ENCODE measurements around the gene SLC35F3.

The SLC35F3 gene

DNA sequence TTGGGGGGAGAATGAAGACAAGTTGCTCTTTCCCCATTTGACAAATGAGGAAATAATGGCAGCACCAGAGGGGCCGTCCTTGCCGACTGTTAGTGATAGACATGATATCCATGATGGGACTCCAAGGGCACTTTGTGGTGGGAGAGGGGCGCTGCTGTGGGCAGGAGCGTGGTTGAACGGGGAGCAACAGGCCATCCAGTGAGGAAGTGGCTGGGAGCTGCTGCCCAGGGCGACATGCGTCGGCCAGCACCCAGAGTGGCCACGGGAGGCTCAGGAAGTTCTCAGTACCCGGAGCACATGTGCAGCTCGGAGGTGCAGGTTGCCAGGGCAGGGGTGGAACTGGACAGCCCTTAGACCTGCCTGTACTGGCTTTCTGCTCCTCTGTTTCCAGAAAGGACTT lies 71.0 kb downstream of the SLC35F3 start:
- DNase-seq: no peak

DNA sequence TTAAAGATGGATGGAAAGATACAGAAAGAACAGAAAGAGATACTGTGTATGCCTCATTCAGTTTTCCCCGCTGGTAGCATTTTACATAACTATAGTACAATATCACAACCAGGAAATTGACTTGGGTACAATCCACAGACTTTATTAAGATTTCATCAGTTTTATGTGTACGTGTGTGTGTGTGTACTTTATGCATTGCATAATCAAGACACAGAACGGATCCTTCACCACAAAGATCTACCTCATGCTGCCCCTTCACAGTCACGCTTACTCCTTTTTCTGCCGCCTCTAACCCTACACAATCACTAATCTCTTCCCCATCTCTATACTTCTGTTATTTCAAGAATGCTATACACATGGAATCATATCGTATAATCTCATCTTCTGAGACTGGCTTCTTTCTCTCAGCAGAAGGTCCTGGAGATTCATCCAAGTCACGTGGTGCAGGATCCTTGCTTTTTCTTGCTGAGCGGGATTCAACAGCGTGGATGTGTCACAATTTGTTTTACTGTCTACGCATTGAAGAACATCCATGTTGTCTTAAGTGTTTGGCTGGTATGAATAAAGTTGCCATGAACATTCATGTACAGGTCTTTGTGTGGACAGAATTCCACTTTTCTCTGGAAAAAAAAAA lies 76.7 kb downstream of the SLC35F3 start:
- DNase-seq: no peak

GRCh38 chr1:233982827-233983518 lies 78.5 kb downstream of the SLC35F3 start:
- DNase-seq: no peak

DNA sequence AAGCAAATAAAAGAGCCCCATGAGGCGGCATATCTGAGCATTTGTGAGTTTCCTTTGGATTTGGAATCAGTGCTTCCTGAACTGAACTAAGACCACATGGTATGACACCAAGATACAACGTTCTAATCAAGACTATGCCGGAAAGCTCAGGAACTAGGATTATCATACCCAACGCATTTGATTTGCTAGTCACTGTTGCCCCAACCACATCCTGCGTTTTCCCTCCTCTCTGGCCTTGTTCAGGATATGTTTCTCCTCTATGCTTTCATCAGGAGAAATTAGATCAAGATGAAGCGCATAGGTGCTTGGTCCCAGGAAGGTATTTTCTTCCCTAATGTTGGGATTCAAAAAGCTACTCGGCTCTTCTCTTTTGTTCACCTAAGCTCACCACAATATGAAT lies 79.3 kb downstream of the SLC35F3 start:
- DNase-seq: no peak

DNA sequence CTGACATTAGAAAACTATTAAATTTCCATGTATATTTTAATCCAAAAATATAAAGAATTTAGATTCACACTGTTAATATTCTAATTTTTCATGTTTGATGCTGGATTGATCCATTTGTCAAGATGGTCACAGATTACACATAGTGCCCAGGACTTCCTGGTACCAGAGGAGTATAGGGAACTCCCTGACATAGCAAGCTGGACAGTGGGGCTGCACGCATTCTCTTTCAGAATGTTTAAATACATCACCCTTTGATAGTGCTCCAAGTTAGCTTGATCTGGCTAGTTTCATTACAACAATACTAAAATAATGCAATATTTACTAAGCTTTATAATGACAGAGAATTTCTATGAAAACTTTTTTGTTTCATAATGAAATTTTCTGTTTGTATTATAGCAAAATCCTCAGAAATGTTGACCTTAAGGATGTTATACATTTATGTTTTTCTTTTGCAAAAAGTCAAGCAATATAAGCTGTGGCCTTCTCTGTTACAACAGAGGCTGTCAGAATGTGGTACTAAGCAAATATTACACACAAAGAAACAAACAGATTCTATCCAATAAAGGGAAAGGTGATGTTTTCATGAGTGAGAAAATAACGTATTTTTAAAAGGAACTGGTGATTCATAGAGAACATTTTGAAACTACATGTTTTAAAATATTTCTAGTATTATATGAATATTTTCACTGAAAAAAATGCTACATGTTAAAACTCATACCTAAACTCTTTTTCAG lies 84.7 kb downstream of the SLC35F3 start:
- no peak for DNase-seq

GRCh38 chr1:233990486-233990885 lies 86.0 kb downstream of the SLC35F3 start:
- no peak for DNase-seq

DNA sequence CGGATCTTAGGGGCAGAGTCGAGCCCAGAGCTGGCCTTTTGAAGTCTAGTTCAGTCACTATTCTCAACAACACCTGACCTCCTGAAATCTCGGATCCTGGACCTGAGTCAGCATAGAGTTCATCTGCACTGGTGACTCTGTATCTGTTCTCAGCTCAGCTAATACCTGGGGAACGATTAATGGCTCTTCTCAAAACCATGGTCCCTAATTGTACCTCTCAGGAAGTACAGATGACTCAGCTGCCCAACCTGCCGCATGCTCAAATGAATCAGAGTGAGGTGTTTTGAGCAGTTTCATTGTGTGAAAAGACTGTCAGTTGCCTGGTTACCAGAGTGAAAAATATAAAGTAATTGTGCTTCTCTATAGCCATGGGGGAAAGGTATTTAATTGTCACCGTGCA lies 89.2 kb downstream of the SLC35F3 start:
- DNase-seq: no peak

DNA sequence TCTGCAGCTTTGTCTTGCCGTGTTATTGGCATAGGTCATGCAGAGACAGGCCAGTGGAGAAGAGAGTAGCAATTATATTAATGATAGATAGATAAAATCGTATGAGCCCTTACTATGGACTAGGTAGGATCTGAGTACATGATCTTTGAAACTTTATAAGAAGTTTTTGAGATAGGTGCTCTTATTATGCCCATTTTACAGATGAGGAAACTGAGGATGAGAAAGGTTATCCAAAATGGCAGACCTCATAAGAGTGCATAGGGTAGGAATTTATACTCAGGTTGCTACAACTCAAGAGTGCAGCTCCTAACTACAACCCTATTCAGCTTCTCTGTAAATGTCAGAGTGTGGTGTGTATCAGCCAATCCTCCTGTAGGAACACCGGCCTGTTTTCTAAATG lies 89.6 kb downstream of the SLC35F3 start:
- no peak for DNase-seq

- no peak for DNase-seq
Observed at GRCh38 chr1:233998456-233998855, 94.0 kb downstream of the SLC35F3 start.

DNA sequence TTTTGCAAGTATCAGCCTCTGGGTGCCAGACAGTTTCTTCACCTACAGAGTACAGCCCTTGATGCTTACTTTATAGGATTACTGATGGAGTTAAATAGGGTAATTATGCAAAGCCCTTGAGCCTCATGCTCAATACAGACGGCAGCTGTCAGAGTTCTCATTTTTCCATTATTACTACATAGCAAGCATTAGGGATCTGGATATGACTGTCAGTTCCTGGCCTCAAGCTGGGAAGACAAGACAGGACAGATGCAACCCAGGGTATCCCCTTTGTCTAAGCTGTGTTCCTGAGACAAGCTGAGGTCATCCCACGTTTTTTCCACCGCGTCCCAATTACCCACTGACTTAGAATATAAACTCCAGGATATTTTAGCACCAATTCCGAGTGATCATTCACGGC lies 94.4 kb downstream of the SLC35F3 start:
- no peak for DNase-seq

GRCh38 chr1:234000557-234001041 lies 96.1 kb downstream of the SLC35F3 start:
- no peak for DNase-seq

- no peak for DNase-seq
Observed at GRCh38 chr1:234001817-234002216, 97.3 kb downstream of the SLC35F3 start.

GRCh38 chr1:234004591-234004990 lies 100.1 kb downstream of the SLC35F3 start:
- no peak for DNase-seq

DNA sequence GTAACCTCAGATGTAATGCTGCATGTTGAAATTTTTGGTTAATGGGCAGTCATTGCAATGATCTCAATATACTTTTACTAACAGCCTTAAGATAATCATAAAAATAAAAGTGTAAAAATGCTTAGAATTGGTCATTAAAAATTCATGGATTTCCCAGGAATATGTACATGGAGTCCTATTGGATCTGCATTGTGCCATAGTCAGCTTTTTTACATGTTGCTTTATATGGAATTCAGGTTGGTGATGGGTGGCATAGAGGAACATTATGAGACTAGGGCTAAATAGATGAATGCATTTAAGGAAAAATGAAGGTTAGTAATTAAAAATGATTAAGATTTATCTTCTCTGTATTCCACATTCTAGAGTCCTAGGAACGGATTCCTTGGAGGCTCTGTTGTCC lies 103.2 kb downstream of the SLC35F3 start:
- no peak for DNase-seq

DNA sequence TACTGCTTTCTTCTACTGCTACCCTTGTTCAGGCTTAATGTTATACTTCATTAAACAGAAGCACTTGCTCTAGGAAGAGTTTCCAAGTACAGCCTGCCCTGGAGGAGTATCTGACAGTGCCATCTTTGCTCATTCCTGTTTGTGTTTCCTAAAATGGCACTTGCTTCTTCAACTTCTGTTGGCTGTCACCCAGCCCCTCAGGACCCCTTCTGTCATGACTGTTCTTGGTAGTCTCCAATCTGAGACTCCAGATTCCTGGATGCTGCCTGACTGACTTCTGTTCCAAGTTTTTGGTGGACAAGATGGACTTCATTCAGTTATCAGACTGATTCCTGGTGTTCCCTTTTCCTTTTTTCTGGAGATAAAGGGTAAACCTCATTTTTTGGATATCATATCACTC lies 104.1 kb downstream of the SLC35F3 start:
- DNase-seq: no peak

- no peak for DNase-seq
Observed at GRCh38 chr1:234009668-234010067, 105.2 kb downstream of the SLC35F3 start.

GRCh38 chr1:234014208-234014607 lies 109.7 kb downstream of the SLC35F3 start:
- DNase-seq: no peak

DNA sequence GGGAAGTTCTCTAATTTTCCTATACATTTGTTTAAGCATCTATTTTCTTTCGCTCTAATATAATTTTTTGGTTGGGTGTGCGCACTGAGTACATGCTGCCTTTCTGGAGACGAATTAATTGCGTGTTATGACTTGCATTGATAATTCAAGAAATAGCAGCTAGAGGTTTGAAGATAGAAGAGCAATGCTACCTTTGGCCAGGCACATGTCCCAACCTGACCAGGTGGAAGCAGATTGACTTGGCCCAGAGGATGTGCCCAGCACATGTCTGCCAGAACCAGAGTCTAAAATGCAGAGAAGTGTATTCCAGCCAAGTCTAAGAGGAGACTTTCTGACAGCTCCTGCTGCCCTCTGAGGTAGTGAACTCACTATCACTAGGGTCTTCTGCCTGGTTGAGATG lies 114.3 kb downstream of the SLC35F3 start:
- DNase-seq: no peak

DNA sequence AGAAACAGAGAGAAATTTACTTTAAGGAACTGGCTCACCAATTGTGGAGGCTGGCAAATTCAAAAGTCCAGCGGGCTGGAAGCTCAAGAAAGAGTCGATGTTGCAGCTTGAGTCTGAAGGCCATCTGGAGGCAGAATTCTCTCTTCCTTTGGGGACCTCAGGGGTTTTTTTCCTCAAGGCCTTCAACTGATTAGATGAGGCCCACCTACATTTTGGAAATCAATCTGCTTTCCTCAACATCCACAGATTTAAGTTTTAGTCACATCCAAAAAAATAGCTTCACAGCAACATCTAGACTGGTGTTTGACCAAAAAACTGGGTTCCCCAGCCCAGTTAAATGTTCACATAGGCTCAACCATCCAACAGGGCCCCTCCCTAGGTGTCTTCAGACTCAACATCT lies 114.9 kb downstream of the SLC35F3 start:
- DNase-seq: no peak

DNA sequence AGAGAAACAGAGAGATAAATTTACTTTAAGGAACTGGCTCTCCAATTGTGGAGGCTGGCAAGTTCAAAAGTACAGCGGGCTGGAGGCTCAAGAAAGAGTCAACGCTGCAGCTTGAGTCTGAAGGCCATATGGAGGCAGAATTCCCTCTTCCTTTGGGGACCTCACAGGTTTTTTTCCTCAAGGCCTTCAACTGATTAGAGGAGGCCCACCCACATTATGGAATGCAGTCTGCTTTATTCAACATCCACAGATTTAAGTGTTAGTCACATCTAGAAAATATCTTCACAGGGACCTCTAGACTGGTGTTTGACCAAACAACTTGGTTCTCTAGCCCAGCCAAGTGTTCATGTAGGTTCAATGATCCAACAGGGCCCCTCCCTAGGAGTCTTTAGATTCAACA lies 117.8 kb downstream of the SLC35F3 start:
- DNase-seq: no peak

- no peak for DNase-seq
Observed at GRCh38 chr1:234039603-234040002, 135.1 kb downstream of the SLC35F3 start.

GRCh38 chr1:234040446-234041317 lies 136.2 kb downstream of the SLC35F3 start:
- no peak for DNase-seq

- DNase-seq: no peak
Observed at GRCh38 chr1:234044079-234044478, 139.6 kb downstream of the SLC35F3 start.

Data from CD4-positive, alpha-beta T cell treated with Interferon alpha-2 for 1 hour (primary cell).